Uterus (tissue), 2 donors: Measurements from ENCODE around the gene MRTFB.

ENCODE experiments used
- CTCF ChIP-seq, 4 experiments: fragments of 200-600 bp in 2 of 4; fragments of 450-650 bp in 2 of 4; sonication (generic) in 2 of 4; IDR thresholded peaks; one replicate each; pipeline ENCODE4 v1.5.1; 2016 to 2019; ENCODE audit warnings: antibody characterized with exemption in 4 of 4, mild to moderate bottlenecking in 2 of 4, moderate library complexity in 1 of 4
- POLR2A ChIP-seq, 2 donors: fragments of 450-650 bp; IDR thresholded peaks; one replicate each; pipeline ENCODE4 v1.6.1; 2016; ENCODE audit warnings: antibody characterized with exemption in 2 of 2, mild to moderate bottlenecking in 1 of 2, moderate library complexity in 1 of 2

GRCh38 chr16:14194721-14195120 lies 123.6 kb downstream of the MRTFB start:
- TF ChIP-seq POLR2A (IDR thresholded peaks at IDR 0.05), result no peak
- TF ChIP-seq CTCF (IDR thresholded peaks at IDR 0.05), result no peak
